ENCODE data around the gene ALDH1L2. TPM values are rescaled to one million over a fixed set of nuclear protein-coding genes. Genes with fewer than 3 reads are reported as not detected.
A peak's percentile ranks its signal among the peaks of the same experiment; 100 is the strongest.

ALDH1L2 gene
- polyA plus RNA-seq, 1 donor (not counting 4 experiments of a cell fraction or from before 2014, with no cell fraction given): 1.8 TPM

DNA sequence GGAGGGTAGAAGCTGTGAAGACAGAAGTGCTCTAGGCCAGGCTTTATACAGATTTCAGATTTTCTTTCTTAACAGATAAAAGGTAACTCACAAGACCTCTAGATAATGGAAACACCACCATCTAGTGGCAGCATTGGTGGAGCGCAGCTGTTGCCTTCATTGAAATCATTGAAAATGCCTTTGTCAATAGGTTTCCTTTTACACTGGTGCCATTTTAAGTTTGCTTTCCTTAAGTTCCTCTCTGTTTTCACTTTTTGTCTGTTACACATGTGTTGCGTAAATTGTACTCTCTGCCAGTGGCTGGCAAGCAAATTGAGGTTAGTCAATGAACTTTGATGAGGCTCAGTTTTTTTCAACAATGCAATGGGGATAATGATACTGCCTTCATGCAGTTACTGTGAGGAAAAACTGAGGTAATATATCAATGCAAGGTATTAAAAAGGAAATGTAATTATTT lies 31.1 kb downstream of the ALDH1L2 start:
- no peaks in the 10 kb centered on the region for H4K20me1 ChIP-seq (ENCODE audit: control insufficient read depth, extremely low read depth, insufficient read depth, low read length)
- TF ChIP-seq, protein P1, sequence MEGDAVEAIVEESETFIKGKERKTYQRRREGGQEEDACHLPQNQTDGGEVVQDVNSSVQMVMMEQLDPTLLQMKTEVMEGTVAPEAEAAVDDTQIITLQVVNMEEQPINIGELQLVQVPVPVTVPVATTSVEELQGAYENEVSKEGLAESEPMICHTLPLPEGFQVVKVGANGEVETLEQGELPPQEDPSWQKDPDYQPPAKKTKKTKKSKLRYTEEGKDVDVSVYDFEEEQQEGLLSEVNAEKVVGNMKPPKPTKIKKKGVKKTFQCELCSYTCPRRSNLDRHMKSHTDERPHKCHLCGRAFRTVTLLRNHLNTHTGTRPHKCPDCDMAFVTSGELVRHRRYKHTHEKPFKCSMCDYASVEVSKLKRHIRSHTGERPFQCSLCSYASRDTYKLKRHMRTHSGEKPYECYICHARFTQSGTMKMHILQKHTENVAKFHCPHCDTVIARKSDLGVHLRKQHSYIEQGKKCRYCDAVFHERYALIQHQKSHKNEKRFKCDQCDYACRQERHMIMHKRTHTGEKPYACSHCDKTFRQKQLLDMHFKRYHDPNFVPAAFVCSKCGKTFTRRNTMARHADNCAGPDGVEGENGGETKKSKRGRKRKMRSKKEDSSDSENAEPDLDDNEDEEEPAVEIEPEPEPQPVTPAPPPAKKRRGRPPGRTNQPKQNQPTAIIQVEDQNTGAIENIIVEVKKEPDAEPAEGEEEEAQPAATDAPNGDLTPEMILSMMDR (optimal IDR thresholded peaks at IDR 0.05 in 1 of 3, IDR thresholded peaks at IDR 0.05 in 1 of 3, conservative IDR thresholded peaks at IDR 0.05 in 1 of 3; ENCODE audit: extremely low read depth in 1 of 3, insufficient read depth in 2 of 3, low read length in 3 of 3): peak; percentile 75 to 92 (median 89)
- TF ChIP-seq EZH2 (IDR thresholded peaks at IDR 0.05; ENCODE audit: low read length): no peak
- H2AFZ ChIP-seq (ENCODE audit: control insufficient read depth, low read length): no peak overlapping the region
- no peaks in the 10 kb centered on the region for H3K27me3 ChIP-seq (ENCODE audit: control insufficient read depth, extremely low read depth, insufficient read depth, low read length)
- H3K79me2 ChIP-seq (ENCODE audit: control insufficient read depth, insufficient read depth, low read length): no peaks in the 10 kb centered on the region
- no peaks in the 10 kb centered on the region for H3K36me3 ChIP-seq (ENCODE audit: control insufficient read depth in 2 of 2, extremely low read depth in 1 of 2, insufficient read depth in 2 of 2, low read length in 2 of 2)
- no peaks in the 10 kb centered on the region for H3K9me3 ChIP-seq (ENCODE audit: control insufficient read depth, low read depth, low read length)
- H3K9ac ChIP-seq (ENCODE audit: control insufficient read depth, extremely low read depth, insufficient read depth, low read length): no peak overlapping the region
- H3K27ac ChIP-seq (ENCODE audit: control insufficient read depth, insufficient read depth, low read length): no peak overlapping the region
- peak; percentile 23 for DNase-seq (ENCODE audit: low read depth, low spot score)
- FAIRE-seq: peak; percentile 96
- dilution Hi-C loops (cut with MboI; ENCODE audit: extremely low pct_ligation_motif_present, low sequenced_read_pairs): no loop called here
- H3K4me1 ChIP-seq (ENCODE audit: control insufficient read depth, extremely low read depth, insufficient read depth, low read length): no peaks in the 10 kb centered on the region
- no peak overlapping the region for H3K4me3 ChIP-seq (ENCODE audit: control insufficient read depth in 2 of 3, extremely low read depth in 1 of 3, insufficient read depth in 2 of 3, low read depth in 1 of 3, low read length in 3 of 3)
- no peaks in the 10 kb centered on the region for H3K9me1 ChIP-seq (ENCODE audit: control insufficient read depth, extremely low read depth, insufficient read depth, low read length)
- no peak overlapping the region for H3K4me2 ChIP-seq (ENCODE audit: control insufficient read depth, extremely low read depth, insufficient read depth, low read depth, low read length)

DNA sequence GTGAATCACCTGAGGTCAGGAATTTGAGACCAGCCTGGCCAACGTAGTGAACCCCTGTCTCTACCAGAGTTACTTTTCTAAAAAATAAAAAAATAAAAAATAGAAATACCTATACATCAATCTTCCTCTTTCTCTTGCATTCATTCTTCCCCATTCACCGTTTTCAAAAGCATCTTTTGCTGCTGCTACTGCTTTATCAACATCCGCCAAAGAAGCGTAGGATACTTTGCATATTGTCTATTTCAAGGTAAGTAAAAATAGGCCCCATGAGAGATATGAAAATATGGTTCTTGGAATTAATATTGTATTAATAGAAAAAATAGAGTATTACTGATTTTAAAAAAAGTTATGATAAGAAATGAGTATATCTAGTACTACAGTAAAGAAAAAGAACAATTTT lies 32.3 kb downstream of the ALDH1L2 start:
- no peaks in the 10 kb centered on the region for H3K36me3 ChIP-seq (ENCODE audit: control insufficient read depth in 2 of 2, extremely low read depth in 1 of 2, insufficient read depth in 2 of 2, low read length in 2 of 2)
- H3K9me3 ChIP-seq (ENCODE audit: control insufficient read depth, low read depth, low read length): no peaks in the 10 kb centered on the region
- TF ChIP-seq, protein P1 (optimal IDR thresholded peaks at IDR 0.05 in 1 of 3, IDR thresholded peaks at IDR 0.05 in 1 of 3, conservative IDR thresholded peaks at IDR 0.05 in 1 of 3; ENCODE audit: extremely low read depth in 1 of 3, insufficient read depth in 2 of 3, low read length in 3 of 3): no peak
- TF ChIP-seq EZH2 (IDR thresholded peaks at IDR 0.05; ENCODE audit: low read length): no peak
- no peak overlapping the region for H3K27ac ChIP-seq (ENCODE audit: control insufficient read depth, insufficient read depth, low read length)
- H3K9ac ChIP-seq (ENCODE audit: control insufficient read depth, extremely low read depth, insufficient read depth, low read length): no peak overlapping the region
- no peak overlapping the region for H2AFZ ChIP-seq (ENCODE audit: control insufficient read depth, low read length)
- H4K20me1 ChIP-seq (ENCODE audit: control insufficient read depth, extremely low read depth, insufficient read depth, low read length): no peaks in the 10 kb centered on the region
- H3K79me2 ChIP-seq (ENCODE audit: control insufficient read depth, insufficient read depth, low read length): no peaks in the 10 kb centered on the region
- H3K4me1 ChIP-seq (ENCODE audit: control insufficient read depth, extremely low read depth, insufficient read depth, low read length): no peaks in the 10 kb centered on the region
- H3K27me3 ChIP-seq (ENCODE audit: control insufficient read depth, extremely low read depth, insufficient read depth, low read length): no peaks in the 10 kb centered on the region
- no peak for FAIRE-seq
- dilution Hi-C loops (cut with MboI; ENCODE audit: extremely low pct_ligation_motif_present, low sequenced_read_pairs): no loop called here
- no peak overlapping the region for H3K4me3 ChIP-seq (ENCODE audit: control insufficient read depth in 2 of 3, extremely low read depth in 1 of 3, insufficient read depth in 2 of 3, low read depth in 1 of 3, low read length in 3 of 3)
- no peak overlapping the region for H3K4me2 ChIP-seq (ENCODE audit: control insufficient read depth, extremely low read depth, insufficient read depth, low read depth, low read length)
- H3K9me1 ChIP-seq (ENCODE audit: control insufficient read depth, extremely low read depth, insufficient read depth, low read length): no peaks in the 10 kb centered on the region
- no peak for DNase-seq (ENCODE audit: low read depth, low spot score)
